ENCODE data around the gene MPPED1. TPM values are rescaled to one million over a fixed set of nuclear protein-coding genes. Genes with fewer than 3 reads are reported as not detected.
A peak's percentile ranks its signal among the peaks of the same experiment; 100 is the strongest.

MPPED1 gene
- total RNA-seq, 1 experiment from 2014 or later, result not detected

- DNase-seq (ENCODE audit: low read depth), result no peak
- in situ Hi-C loops (cut with HindIII; ENCODE audit: low pct_unique_long_range_greater_than_20kb, low sequenced_read_pairs), result no loop called here
Measured at GRCh38 chr22:43516996-43517635, 105.3 kb downstream of the MPPED1 start.

- DNase-seq (ENCODE audit: low read depth), result no peak
- in situ Hi-C loops (cut with HindIII; ENCODE audit: low pct_unique_long_range_greater_than_20kb, low sequenced_read_pairs), result no loop called here
Measured at GRCh38 chr22:43520632-43521039, 108.8 kb downstream of the MPPED1 start.

GRCh38 chr22:43521716-43522115, 109.9 kb downstream of the MPPED1 start:
- peak; percentile 67 for DNase-seq (ENCODE audit: low read depth)

GRCh38 chr22:43526117-43526655, 114.4 kb downstream of the MPPED1 start:
- in situ Hi-C loops (cut with HindIII; ENCODE audit: low pct_unique_long_range_greater_than_20kb, low sequenced_read_pairs), result no loop called here
- no peak for DNase-seq (ENCODE audit: low read depth)

More at GRCh38 chr22:43521716-43522115, 109.9 kb downstream of the MPPED1 start:
- in situ Hi-C loops (cut with HindIII; ENCODE audit: low pct_unique_long_range_greater_than_20kb, low sequenced_read_pairs), result no loop called here

GRCh38 chr22:43526946-43527345, 115.1 kb downstream of the MPPED1 start:
- in situ Hi-C loops (cut with HindIII; ENCODE audit: low pct_unique_long_range_greater_than_20kb, low sequenced_read_pairs), result no loop called here
- no peak for DNase-seq (ENCODE audit: low read depth)

GRCh38 chr22:43528601-43529360, 117.0 kb downstream of the MPPED1 start:
- DNase-seq (ENCODE audit: low read depth), result no peak
- in situ Hi-C loops (cut with HindIII; ENCODE audit: low pct_unique_long_range_greater_than_20kb, low sequenced_read_pairs), result no loop called here

GRCh38 chr22:43529461-43529860, 117.6 kb downstream of the MPPED1 start:
- in situ Hi-C loops (cut with HindIII; ENCODE audit: low pct_unique_long_range_greater_than_20kb, low sequenced_read_pairs), result no loop called here
- DNase-seq (ENCODE audit: low read depth), result no peak

GRCh38 chr22:43529934-43530333, 118.1 kb downstream of the MPPED1 start:
- no peak for DNase-seq (ENCODE audit: low read depth)
- in situ Hi-C loops (cut with HindIII; ENCODE audit: low pct_unique_long_range_greater_than_20kb, low sequenced_read_pairs), result no loop called here

- in situ Hi-C loops (cut with HindIII; ENCODE audit: low pct_unique_long_range_greater_than_20kb, low sequenced_read_pairs), result no loop called here
- no peak for DNase-seq (ENCODE audit: low read depth)
Measured at GRCh38 chr22:43530349-43531201, 118.8 kb downstream of the MPPED1 start.

- no peak for DNase-seq (ENCODE audit: low read depth)
- in situ Hi-C loops (cut with HindIII; ENCODE audit: low pct_unique_long_range_greater_than_20kb, low sequenced_read_pairs), result no loop called here
Measured at GRCh38 chr22:43531651-43532050, 119.8 kb downstream of the MPPED1 start.

GRCh38 chr22:43532301-43533155, 120.7 kb downstream of the MPPED1 start:
- in situ Hi-C loops (cut with HindIII; ENCODE audit: low pct_unique_long_range_greater_than_20kb, low sequenced_read_pairs), result no loop called here

GRCh38 chr22:43533156-43533530, 121.3 kb downstream of the MPPED1 start:
- in situ Hi-C loops (cut with HindIII; ENCODE audit: low pct_unique_long_range_greater_than_20kb, low sequenced_read_pairs), result no loop called here
- no peak for DNase-seq (ENCODE audit: low read depth)

More at GRCh38 chr22:43532301-43533155, 120.7 kb downstream of the MPPED1 start:
- no peak for DNase-seq (ENCODE audit: low read depth)

- in situ Hi-C loops (cut with HindIII; ENCODE audit: low pct_unique_long_range_greater_than_20kb, low sequenced_read_pairs), result no loop called here
- no peak for DNase-seq (ENCODE audit: low read depth)
Measured at GRCh38 chr22:43533656-43534428, 122.0 kb downstream of the MPPED1 start.

- no peak for DNase-seq (ENCODE audit: low read depth)
- in situ Hi-C loops (cut with HindIII; ENCODE audit: low pct_unique_long_range_greater_than_20kb, low sequenced_read_pairs), result no loop called here
Measured at GRCh38 chr22:43534916-43535315, 123.1 kb downstream of the MPPED1 start.

GRCh38 chr22:43535336-43535735, 123.5 kb downstream of the MPPED1 start:
- no peak for DNase-seq (ENCODE audit: low read depth)
- in situ Hi-C loops (cut with HindIII; ENCODE audit: low pct_unique_long_range_greater_than_20kb, low sequenced_read_pairs), result no loop called here

- in situ Hi-C loops (cut with HindIII; ENCODE audit: low pct_unique_long_range_greater_than_20kb, low sequenced_read_pairs), result no loop called here
- no peak for DNase-seq (ENCODE audit: low read depth)
Measured at GRCh38 chr22:43535741-43536140, 123.9 kb downstream of the MPPED1 start.

GRCh38 chr22:43537019-43537585, 125.3 kb downstream of the MPPED1 start:
- in situ Hi-C loops (cut with HindIII; ENCODE audit: low pct_unique_long_range_greater_than_20kb, low sequenced_read_pairs), result no loop called here
- no peak for DNase-seq (ENCODE audit: low read depth)

Measured in Caki2 (cell line).